IMR-90 (cell line): Measurements from ENCODE around the gene MYL6. TPM values are rescaled to one million over a fixed set of nuclear protein-coding genes. Genes with fewer than 3 reads are reported as not detected.

Experiments
- ATAC-seq: fragments of 200-7000 bp; cut with Tn5 transposase; 2 replicates; pipeline ENCODE4 v1.9.1; 2020; ENCODE audit warnings: low read depth, mild to moderate bottlenecking, moderate library complexity
- BruUV-seq: library from RNA; stranded (reverse); fragments of 400-500 nt; replicated peaks from 2 replicates; lab custom pipeline; 2021; lab: Mats Ljungman, UMichigan
- CTCF ChIA-PET: fragments of 300-600 bp; formaldehyde crosslinking; extraction: SDS; loops from one replicate; lab custom pipeline; 2021; ENCODE audit warnings: antibody characterized with exemption; lab: Yijun Ruan, JAX
- POLR2A ChIA-PET: fragments of 300-600 bp; sonication (Branson Sonifier 250); formaldehyde crosslinking; loops from one replicate; lab custom pipeline; 2022; ENCODE audit warnings: antibody characterized with exemption; ENCODE audit not compliant: unreplicated experiment; lab: Charles Lee
- DNase-seq: peaks from one replicate; pipeline ENCODE4 v3.0.0; 2013
- H2AFZ ChIP-seq: replicated peaks from 2 replicates; pipeline ENCODE3; 2013; ENCODE audit warnings: low read length, mild to moderate bottlenecking; ENCODE audit not compliant: poor library complexity
- H2AK5ac ChIP-seq: 2 replicates; pipeline ENCODE4 v1.6.1; 2013; ENCODE audit warnings: low read depth, low read length, inconsistent platforms
- H2AK9ac ChIP-seq: replicated peaks from 2 replicates; pipeline ENCODE3; 2013; ENCODE audit warnings: mild to moderate bottlenecking, low read depth, low read length, moderate library complexity; ENCODE audit not compliant: poor library complexity
- H2BK120ac ChIP-seq: 2 replicates; pipeline ENCODE4 v1.6.1; 2013; ENCODE audit warnings: low read depth, low read length, inconsistent platforms
- H2BK15ac ChIP-seq: 3 replicates; pipeline ENCODE4 v1.6.1; 2013; ENCODE audit warnings: low read depth, low read length, inconsistent platforms
- H2BK20ac ChIP-seq: 2 replicates; pipeline ENCODE4 v1.6.1; 2013; ENCODE audit warnings: low read depth, mild to moderate bottlenecking, inconsistent platforms, low read length, moderate library complexity
- H2BK5ac ChIP-seq: 2 replicates; pipeline ENCODE4 v1.6.1; 2013; ENCODE audit warnings: mild to moderate bottlenecking, low read depth, low read length, inconsistent platforms; ENCODE audit not compliant: poor library complexity, severe bottlenecking
- H3K14ac ChIP-seq: replicated peaks from 2 replicates; pipeline ENCODE4 v1.6.1; 2013; ENCODE audit warnings: low read depth, low read length, inconsistent platforms
- H3K18ac ChIP-seq: 2 replicates; pipeline ENCODE4 v1.6.1; 2013; ENCODE audit warnings: low read depth, low read length, control low read depth
- H3K23ac ChIP-seq: 2 replicates; pipeline ENCODE4 v1.6.1; 2013; ENCODE audit warnings: low read depth, low read length, inconsistent platforms
- H3K27ac ChIP-seq: 2 replicates; pipeline ENCODE4 v1.5.1; 2013; ENCODE audit warnings: mild to moderate bottlenecking, control low read depth, low read length; ENCODE audit not compliant: insufficient read depth
- H3K27me3 ChIP-seq: 2 replicates; pipeline ENCODE4 v1.6.1; 2013; ENCODE audit warnings: low read length; ENCODE audit not compliant: control insufficient read depth, insufficient read depth
- H3K36me3 ChIP-seq: 2 replicates; pipeline ENCODE4 v1.6.1; 2013; ENCODE audit warnings: low read length, mixed read lengths; ENCODE audit not compliant: control insufficient read depth, insufficient read depth
- H3K4ac ChIP-seq: 2 replicates; pipeline ENCODE4 v1.6.1; 2013; ENCODE audit warnings: low read depth, low read length, inconsistent platforms
- H3K4me1 ChIP-seq: 2 replicates; pipeline ENCODE4 v1.6.1; 2013; ENCODE audit warnings: low read length, mixed read lengths; ENCODE audit not compliant: control insufficient read depth, insufficient read depth
- H3K4me2 ChIP-seq: 2 replicates; pipeline ENCODE4 v1.6.1; 2013; ENCODE audit warnings: low read depth, mild to moderate bottlenecking, control low read depth, low read length, moderate library complexity
- H3K4me3 ChIP-seq: 2 replicates; pipeline ENCODE4 v1.5.1; 2013; ENCODE audit warnings: low read depth, mild to moderate bottlenecking, control low read depth, low read length, moderate library complexity; ENCODE audit not compliant: insufficient read depth
- H3K56ac ChIP-seq: 2 replicates; pipeline ENCODE4 v1.6.1; 2013; ENCODE audit warnings: low read length, inconsistent platforms; ENCODE audit not compliant: insufficient read depth; ENCODE audit errors: extremely low read depth
- H3K79me1 ChIP-seq, 2 experiments: 2 replicates each; pipeline ENCODE4 v1.6.1; 2013; ENCODE audit warnings: low read length in 2 of 2, inconsistent platforms in 1 of 2, low read depth in 1 of 2
- H3K9ac ChIP-seq: 2 replicates; pipeline ENCODE4 v1.6.1; 2013; ENCODE audit warnings: low read depth, low read length, control low read depth
- H3K9me1 ChIP-seq: 2 replicates; pipeline ENCODE4 v1.6.1; 2013; ENCODE audit warnings: low read length, inconsistent platforms; ENCODE audit not compliant: insufficient read depth
- H3K9me3 ChIP-seq: 2 replicates; pipeline ENCODE4 v1.6.1; 2013; ENCODE audit warnings: low read length; ENCODE audit not compliant: control insufficient read depth, insufficient read depth
- H4K20me1 ChIP-seq: 2 replicates; pipeline ENCODE4 v1.6.1; 2013; ENCODE audit warnings: low read length, inconsistent platforms; ENCODE audit not compliant: insufficient read depth
- H4K5ac ChIP-seq: 2 replicates; pipeline ENCODE4 v1.6.1; 2013; ENCODE audit warnings: mild to moderate bottlenecking, low read depth, low read length, control low read depth
- H4K8ac ChIP-seq, 2 experiments: 2 replicates each; pipeline ENCODE4 v1.6.1; 2013; ENCODE audit warnings: low read depth in 2 of 2, low read length in 2 of 2, control low read depth in 1 of 2, inconsistent platforms in 1 of 2
- H4K91ac ChIP-seq: 2 replicates; pipeline ENCODE4 v1.6.1; 2013; ENCODE audit warnings: low read depth, low read length, inconsistent platforms; ENCODE audit not compliant: insufficient read depth
- FOS ChIP-seq: fragments of 150-350 bp; IDR thresholded peaks from 2 replicates; pipeline ENCODE4 v1.6.1; 2016; ENCODE audit warnings: low read depth, low read length
- MAFK ChIP-seq: IDR thresholded peaks from 2 replicates; pipeline ENCODE4 v1.6.1; 2012; ENCODE audit warnings: low read depth, low read length, improper control_type of control experiment
- MXI1 ChIP-seq: IDR thresholded peaks from 2 replicates; pipeline ENCODE4 v1.6.1; 2012; ENCODE audit warnings: low read depth, mild to moderate bottlenecking, low read length, moderate library complexity, borderline replicate concordance
- POLR2A ChIP-seq: IDR thresholded peaks from 2 replicates; pipeline ENCODE4 v1.6.1; 2012; ENCODE audit warnings: mild to moderate bottlenecking, low read depth, low read length
- RAD21 ChIP-seq: IDR thresholded peaks from 2 replicates; pipeline ENCODE4 v1.6.1; 2012; ENCODE audit warnings: low read length, improper control_type of control experiment
- RCOR1 ChIP-seq: IDR thresholded peaks from 2 replicates; pipeline ENCODE4 v1.6.1; 2012; ENCODE audit warnings: mild to moderate bottlenecking, low read length, improper control_type of control experiment; ENCODE audit not compliant: insufficient replicate concordance
- WGBS, 2 experiments: methylation state at CpG; one replicate each; pipeline versions ENCODE4 v1.1.5 to v1.1.7; 2013; ENCODE audit warnings: missing lambda C conversion rate in 2 of 2; ENCODE audit not compliant: insufficient read length in 1 of 2; ENCODE audit errors: extremely low coverage in 2 of 2; 5-methylcytosine and 5-hydroxymethylcytosine counted together
- dilution Hi-C: fragments of 300-500 bp; cut with HindIII; formaldehyde crosslinking; loops from one replicate; pipeline ENCODE4 v1.14.3; 2018; ENCODE audit warnings: low sequenced_read_pairs; ENCODE audit not compliant: unreplicated experiment
- in situ Hi-C: fragments of 300-500 bp; cut with MboI; formaldehyde crosslinking; loops from 3 replicates; pipeline ENCODE4 v1.14.3; 2019; ENCODE audit warnings: low sequenced_read_pairs, inconsistent platforms, mixed read lengths
- intact Hi-C: fragments of 100-400 bp; cut with micrococcal nuclease; formaldehyde crosslinking; loops from 2 replicates; pipeline ENCODE4 v1.10.0; 2022
- polyA plus RNA-seq, 3 experiments: library from polyadenylated mRNA; depleted of rRNA; stranded (reverse); fragments of >200 nt; gene quantifications; 2 replicates each; pipeline ENCODE4 v1.2.3, GENCODE V29; 2012; ENCODE audit warnings: low replicate concordance in 1 of 3
- total RNA-seq: library from RNA; depleted of rRNA; stranded (reverse); fragments of >200 nt; gene quantifications from 2 replicates; pipeline ENCODE4 v1.2.3, GENCODE V29; 2012
- TF ChIP-seq, protein P1 (sequence below): fragments of 150-350 bp; IDR thresholded peaks from 2 replicates; pipeline ENCODE4 v1.6.1; 2016; ENCODE audit warnings: low read depth, mild to moderate bottlenecking, low read length, moderate library complexity, borderline replicate concordance
- TF ChIP-seq, protein P2 (sequence below): conservative IDR thresholded peaks from 2 replicates; pipeline ENCODE4 v1.5.1; 2012; ENCODE audit warnings: mild to moderate bottlenecking, low read depth, low read length, improper control_type of control experiment

MYL6 gene
- total and polyA plus RNA-seq, 2 of the 4 experiments (the other 2 are of a cell fraction), result 4,816 to 6,979 TPM

DNA sequence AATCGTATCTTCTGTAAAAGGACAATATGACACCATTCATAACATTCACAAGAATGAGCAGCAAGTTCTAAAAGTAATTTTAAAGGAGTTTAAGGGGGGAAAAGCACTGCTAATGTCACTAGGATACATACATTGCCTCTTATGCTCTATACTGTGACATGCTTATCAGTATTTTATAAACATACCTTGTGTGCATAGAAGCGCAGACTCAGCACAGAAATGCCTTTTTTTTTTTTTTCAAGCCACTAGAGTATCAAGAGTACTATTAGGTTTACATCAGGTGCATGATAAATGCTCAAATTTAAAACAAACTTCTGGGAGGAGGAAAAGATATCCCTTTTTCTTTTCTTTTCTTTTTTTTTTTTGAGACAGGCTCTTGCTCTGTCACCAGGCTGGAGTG is 44.7 kb downstream of the MYL6 start:
- H2BK120ac ChIP-seq, result no peak overlapping the region
- peaks cover 6 to 24% of the 10 kb centered on the region in 2 experiments for H3K79me1 ChIP-seq
- no CpG with 5 or more reads among the region's 2 CpGs for WGBS, 2 experiments
- DNase-seq (no peak), ATAC-seq (no peak)
- H3K23ac ChIP-seq, result no peak overlapping the region
- H3K14ac ChIP-seq, result no peak overlapping the region
- no peak overlapping the region for H3K9ac ChIP-seq
- no peak overlapping the region for H4K91ac ChIP-seq
- H2BK5ac ChIP-seq, result no peak overlapping the region
- H4K5ac ChIP-seq, result no peak overlapping the region
- BruUV-seq, result no TSS peak
- in situ Hi-C loops, result no loop called here
- CTCF ChIA-PET, result no interaction called here
- H3K27ac ChIP-seq, result no peak overlapping the region
- H3K27me3 ChIP-seq, result no peaks in the 10 kb centered on the region
- dilution Hi-C loops, result no loop called here
- no peak overlapping the region for H3K18ac ChIP-seq
- H2AK5ac ChIP-seq, result no peak overlapping the region
- H3K4me3 ChIP-seq, result no peak overlapping the region
- H3K4me1 ChIP-seq, result peaks cover 9% of the 10 kb centered on the region
- no peak overlapping the region for H3K4ac ChIP-seq
- no peak overlapping the region for H2BK20ac ChIP-seq
- H3K9me3 ChIP-seq, result no peaks in the 10 kb centered on the region
- H4K20me1 ChIP-seq, result peaks cover 13% of the 10 kb centered on the region
- H2AK9ac ChIP-seq, result no peak overlapping the region
- H2BK15ac ChIP-seq, result no peak overlapping the region
- H2AFZ ChIP-seq, result no peak overlapping the region
- TF ChIP-seq, protein P1, sequence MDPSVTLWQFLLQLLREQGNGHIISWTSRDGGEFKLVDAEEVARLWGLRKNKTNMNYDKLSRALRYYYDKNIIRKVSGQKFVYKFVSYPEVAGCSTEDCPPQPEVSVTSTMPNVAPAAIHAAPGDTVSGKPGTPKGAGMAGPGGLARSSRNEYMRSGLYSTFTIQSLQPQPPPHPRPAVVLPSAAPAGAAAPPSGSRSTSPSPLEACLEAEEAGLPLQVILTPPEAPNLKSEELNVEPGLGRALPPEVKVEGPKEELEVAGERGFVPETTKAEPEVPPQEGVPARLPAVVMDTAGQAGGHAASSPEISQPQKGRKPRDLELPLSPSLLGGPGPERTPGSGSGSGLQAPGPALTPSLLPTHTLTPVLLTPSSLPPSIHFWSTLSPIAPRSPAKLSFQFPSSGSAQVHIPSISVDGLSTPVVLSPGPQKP, result no peak
- TF ChIP-seq POLR2A (no peak), FOS (no peak), MAFK (no peak), RAD21 (no peak), RCOR1 (no peak), MXI1 (no peak)
- TF ChIP-seq, protein P2, sequence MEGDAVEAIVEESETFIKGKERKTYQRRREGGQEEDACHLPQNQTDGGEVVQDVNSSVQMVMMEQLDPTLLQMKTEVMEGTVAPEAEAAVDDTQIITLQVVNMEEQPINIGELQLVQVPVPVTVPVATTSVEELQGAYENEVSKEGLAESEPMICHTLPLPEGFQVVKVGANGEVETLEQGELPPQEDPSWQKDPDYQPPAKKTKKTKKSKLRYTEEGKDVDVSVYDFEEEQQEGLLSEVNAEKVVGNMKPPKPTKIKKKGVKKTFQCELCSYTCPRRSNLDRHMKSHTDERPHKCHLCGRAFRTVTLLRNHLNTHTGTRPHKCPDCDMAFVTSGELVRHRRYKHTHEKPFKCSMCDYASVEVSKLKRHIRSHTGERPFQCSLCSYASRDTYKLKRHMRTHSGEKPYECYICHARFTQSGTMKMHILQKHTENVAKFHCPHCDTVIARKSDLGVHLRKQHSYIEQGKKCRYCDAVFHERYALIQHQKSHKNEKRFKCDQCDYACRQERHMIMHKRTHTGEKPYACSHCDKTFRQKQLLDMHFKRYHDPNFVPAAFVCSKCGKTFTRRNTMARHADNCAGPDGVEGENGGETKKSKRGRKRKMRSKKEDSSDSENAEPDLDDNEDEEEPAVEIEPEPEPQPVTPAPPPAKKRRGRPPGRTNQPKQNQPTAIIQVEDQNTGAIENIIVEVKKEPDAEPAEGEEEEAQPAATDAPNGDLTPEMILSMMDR, result no peak
- no peak overlapping the region for H3K4me2 ChIP-seq
- no peak overlapping the region for H3K56ac ChIP-seq
- no peaks in the 10 kb centered on the region for H3K9me1 ChIP-seq
- POLR2A ChIA-PET, result no interaction called here
- peaks cover 26% of the 10 kb centered on the region for H3K36me3 ChIP-seq
- no peak overlapping the region for H4K8ac ChIP-seq
- intact Hi-C loops, result no loop called here
